GM21825 (cell line): ENCODE results near the gene MARCHF10.

ENCODE experiments used
- ATAC-seq: cut with Tn5 transposase; IDR thresholded peaks from one replicate; pipeline ENCODE4 v1.9.1; 2021; ENCODE audit warnings: mild to moderate bottlenecking, moderate library complexity; ENCODE audit not compliant: unreplicated experiment

MARCHF10 gene

GRCh38 chr17:62665599-62665998 lies 142.5 kb downstream of the MARCHF10 start:
- ATAC-seq, result no peak

- no peak for ATAC-seq
Measured at GRCh38 chr17:62664336-62665120, 143.6 kb downstream of the MARCHF10 start.

DNA sequence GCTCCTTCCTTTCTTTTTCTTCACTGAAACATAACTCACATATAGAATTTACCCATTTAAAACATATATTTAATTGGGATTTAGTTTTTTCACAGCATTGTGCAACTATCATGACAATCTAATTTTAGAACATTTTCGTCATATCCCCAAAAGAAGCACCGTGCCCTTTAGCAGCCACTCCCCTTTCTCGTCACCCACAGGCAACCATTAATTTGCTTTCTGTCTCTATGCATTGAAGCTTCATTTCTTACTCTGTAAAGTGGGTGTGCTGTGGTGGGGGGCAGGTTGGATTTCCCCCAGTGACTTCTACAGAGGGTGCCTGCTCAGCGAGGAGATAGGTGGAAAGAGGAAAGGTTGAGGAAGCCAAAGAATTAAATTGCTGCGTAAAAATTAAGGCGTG lies 144.8 kb downstream of the MARCHF10 start:
- ATAC-seq, result no peak

DNA sequence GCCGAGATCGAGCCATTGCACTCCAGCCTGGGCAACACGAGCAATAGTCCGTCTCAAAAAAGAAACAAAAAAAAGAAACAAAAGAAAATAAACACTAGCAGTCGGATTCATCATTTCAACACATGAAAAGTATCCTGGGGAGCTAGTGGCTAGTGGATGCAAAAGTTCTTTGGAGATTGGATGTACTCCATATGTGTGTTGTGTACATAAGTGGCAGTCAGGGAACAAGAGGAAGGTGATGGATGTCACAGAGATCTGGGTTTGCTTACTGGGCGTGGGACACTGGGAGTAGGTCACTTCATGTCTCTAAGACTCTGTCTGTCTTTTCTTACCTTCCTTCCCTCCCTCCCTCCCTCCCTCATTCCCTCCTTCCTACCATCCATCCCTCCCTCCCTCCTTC lies 145.3 kb downstream of the MARCHF10 start:
- no peak for ATAC-seq

GRCh38 chr17:62661337-62661736 lies 146.8 kb downstream of the MARCHF10 start:
- no peak for ATAC-seq

DNA sequence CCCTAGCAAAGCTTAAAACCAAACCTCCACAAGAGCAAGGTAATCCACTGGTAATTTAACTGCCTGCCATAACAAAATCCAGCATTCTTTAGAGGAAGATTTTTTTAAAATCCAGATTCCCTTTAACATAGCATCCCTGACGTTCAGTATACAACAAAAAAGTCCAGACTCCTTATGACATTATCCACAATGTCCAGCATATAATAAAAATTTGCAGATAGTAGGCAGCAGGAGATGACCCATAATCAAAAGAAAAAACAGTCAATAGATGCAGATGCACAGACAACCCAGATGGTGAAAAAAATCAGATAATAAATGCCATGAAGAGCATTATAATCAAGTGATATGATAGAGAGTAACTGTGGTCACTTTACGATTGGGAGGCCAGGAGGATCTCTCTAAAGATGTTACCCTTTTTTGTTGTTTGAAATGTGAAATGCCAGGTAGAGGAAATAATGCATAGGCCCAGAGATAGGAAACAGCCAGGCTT lies 147.4 kb downstream of the MARCHF10 start:
- no peak for ATAC-seq

- no peak for ATAC-seq
Measured at GRCh38 chr17:62658136-62658920, 149.8 kb downstream of the MARCHF10 start.

DNA sequence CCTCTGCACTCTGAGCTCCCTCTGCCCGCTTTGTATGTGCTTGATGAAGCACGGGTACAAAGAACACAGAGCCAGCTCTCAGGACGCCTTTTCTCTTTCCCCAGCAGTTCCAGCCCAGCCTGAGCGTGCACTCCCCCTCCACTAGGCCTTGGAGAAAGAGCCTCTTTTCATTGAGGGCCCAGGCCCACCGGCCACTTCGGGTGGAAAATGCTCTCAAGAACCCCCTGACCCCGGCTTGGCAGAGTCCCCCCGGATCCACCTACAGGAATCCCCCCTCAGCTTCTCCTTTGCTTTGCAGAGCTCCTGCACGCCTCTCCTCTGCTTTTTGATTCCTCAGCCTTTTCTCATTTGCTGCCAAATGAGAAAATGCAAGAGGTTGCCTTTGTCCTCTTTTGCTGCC lies 150.4 kb downstream of the MARCHF10 start:
- ATAC-seq, result no peak

- ATAC-seq, result no peak
Measured at GRCh38 chr17:62657145-62657665, 150.9 kb downstream of the MARCHF10 start.

DNA sequence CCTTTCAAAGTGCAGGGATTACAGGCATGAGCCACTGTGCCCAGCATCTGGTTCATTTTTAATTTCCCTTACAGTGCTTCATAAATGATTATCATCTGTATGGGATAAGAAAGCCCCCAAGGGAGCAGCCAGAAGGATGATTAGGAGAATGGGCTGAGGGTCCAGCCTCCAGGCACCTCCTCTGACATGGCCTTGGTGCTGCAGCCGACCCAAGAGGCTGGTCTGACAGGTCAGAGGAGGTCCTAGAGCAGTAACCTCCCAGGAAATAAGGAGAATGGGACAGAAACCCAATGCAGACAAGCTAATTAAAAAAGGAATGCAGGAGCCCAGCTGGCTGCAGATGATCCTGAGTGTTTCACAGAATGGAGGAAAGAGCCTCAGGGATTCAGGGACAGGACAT lies 151.7 kb downstream of the MARCHF10 start:
- ATAC-seq, result no peak

DNA sequence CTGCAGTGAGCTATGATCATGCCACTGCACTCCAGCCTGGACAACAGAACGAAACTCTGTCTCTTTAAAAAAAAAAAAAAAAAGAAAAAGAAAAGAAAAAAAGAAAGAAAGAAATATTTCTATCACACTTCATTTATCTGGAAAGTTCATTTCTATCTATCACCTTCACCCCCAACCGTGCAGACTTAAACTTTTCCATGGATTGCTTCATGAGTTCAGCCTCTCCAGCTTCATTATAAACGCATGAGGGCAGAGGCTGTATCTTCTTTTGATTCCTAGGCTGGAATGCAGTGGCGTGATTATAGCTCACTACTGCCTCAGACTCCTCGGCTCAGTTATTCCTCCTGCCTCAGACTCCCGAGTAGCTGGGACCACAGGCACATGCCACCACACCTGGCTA lies 152.5 kb downstream of the MARCHF10 start:
- no peak for ATAC-seq

DNA sequence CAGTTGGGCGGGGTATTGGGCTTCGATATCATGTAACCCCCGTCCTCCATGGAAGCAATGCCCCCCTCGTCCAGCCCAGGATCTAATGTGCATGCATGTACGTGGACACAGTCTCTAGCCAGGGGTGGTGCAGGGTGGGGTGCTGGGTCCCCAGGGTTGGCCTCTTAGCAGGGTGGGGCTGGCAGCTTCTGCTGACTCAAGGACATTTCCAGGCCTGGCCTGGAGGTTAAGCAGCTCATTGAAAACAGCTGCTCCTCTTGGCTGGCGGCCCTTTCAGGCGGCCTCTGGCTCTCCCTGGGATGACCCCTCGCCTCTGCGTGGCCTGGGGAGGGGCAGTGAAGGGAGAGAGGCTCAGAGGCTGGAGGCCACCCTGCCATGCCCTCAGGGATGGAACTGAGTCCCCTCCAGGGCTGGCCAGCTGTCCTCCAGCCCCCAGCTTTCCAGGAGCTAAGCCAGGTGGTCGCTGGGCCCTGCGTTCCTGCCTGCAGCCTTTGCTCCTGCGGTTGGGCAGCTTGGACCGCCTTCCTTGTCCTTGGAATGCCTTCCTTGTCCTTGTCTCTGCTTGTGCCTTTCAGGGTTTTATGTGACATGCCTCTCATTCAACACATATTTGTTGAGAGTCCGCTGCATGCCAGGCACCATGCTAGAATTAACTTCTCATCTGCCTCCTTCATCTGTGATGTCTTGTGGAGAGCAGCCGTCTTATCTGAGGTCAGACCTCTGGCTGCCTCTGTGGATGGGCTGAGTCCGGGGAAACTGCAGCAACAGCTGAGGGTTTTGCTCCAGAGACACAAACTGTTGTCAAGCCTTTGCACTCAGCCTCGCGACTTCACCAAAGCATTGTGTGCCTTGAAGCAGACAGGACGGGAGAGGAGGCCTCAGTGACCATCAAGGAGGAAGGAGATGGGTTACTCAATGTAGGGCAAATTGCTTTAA lies 154.0 kb downstream of the MARCHF10 start:
- ATAC-seq, result no peak

DNA sequence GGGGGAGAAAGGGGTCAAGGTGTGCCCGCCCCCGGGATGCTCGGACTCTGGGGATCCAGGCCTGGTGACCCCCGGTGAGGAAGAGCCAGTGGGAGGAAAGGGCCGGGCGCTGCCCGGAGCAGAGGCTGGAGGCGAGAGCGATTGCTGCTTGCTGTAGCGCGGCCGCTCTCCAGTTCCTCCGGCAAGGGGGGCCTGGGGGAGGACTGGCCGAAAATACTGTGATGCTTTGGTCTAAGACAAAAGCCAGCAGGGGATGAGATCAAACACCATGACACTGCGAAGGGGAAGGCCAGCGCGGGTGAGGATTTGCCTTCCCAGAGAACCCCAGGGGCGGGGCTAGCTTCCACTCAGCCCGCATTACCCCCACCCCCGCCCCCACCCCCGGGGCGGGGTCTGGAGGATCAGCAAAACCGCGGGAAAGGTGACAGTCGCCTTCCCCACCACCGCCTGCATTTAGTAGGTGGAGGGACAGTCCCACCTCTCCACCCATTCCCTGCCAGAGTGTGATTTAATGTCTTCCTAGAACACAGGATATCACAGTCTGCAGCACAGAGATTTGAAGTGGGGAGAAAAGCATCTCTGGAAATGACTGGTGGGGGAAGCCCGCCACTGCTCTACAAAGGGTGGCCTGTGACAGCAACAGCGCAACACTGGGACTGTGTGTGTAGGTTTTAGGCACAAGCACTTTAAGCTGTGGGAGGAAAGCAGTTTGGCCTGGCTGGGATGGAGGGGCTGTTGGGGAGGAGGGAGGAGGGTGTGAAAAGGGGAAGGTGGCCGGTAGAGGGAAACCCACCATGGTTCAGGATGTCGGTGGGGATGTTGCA lies 154.9 kb downstream of the MARCHF10 start:
- peak; percentile 85 for ATAC-seq

DNA sequence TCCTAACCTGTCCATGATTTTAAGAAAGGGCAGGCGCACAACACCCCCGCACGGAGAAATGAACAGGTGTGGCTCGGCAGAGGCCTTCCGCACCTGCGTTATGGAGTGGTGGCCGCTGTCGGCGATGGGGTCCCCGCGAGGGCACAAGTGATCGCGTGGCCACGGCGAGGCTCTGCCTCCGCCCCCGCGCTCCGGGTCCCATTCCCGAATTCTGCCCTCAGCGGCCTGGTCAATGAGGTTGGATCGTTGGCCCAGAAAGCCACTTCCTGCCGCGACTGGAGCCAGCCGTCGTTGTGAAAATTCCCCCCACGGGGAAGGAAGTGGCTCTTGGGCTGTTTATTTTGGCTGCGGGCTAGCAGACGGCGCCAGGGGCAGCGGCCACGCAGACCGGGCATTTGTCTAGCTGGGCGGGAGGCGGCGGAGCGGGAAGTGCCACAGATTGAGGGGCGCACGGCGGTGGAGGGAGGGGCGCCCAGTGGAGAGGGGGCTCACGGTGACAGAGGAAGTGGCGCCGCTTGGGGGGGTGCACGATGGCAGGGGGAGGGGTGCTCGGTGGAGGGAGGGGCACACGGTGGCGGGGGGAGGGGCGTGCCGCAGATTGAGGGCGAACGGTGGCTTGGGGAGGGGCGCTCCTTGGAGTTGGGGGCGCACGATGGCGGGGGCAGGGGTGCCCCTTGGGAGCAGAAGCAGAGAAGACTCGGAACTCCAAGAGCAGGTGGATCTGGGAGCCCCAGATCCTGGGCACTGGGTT lies 155.7 kb downstream of the MARCHF10 start:
- no peak for ATAC-seq
